Small intestine (tissue), 7 donors: ENCODE data around the gene SPEM1. TPM values are rescaled to one million over a fixed set of nuclear protein-coding genes. Genes with fewer than 3 reads are reported as not detected.

Source experiments
- DNase-seq, 2 donors: peaks; one replicate each; pipeline versions ENCODE4 v3.0.0 to v3.0.0-alpha.2; 2013
- FAIRE-seq: peaks from 2 replicates; lab custom pipeline; 2012; peaks lifted over from hg19 to GRCh38; lab: Jason Lieb, UNC
- H3K27ac ChIP-seq, 3 donors: one replicate each; pipeline ENCODE4 v1.5.1; 2013; ENCODE audit warnings: low read length in 2 of 3, mild to moderate bottlenecking in 2 of 3, control low read depth in 1 of 3, inconsistent platforms in 1 of 3, low read depth in 1 of 3, moderate library complexity in 1 of 3
- H3K27me3 ChIP-seq, 3 donors: one replicate each; pipeline ENCODE4 v1.6.1; 2013; ENCODE audit warnings: low read length in 3 of 3, inconsistent platforms in 1 of 3; ENCODE audit not compliant: control insufficient read depth in 3 of 3, insufficient read depth in 3 of 3
- H3K36me3 ChIP-seq, 3 donors: one replicate each; pipeline ENCODE4 v1.6.1; 2013; ENCODE audit warnings: low read length in 3 of 3, inconsistent platforms in 1 of 3, low read depth in 1 of 3, mild to moderate bottlenecking in 1 of 3, moderate library complexity in 1 of 3; ENCODE audit not compliant: control insufficient read depth in 3 of 3, insufficient read depth in 2 of 3
- H3K4me1 ChIP-seq, 3 donors: one replicate each; pipeline ENCODE4 v1.6.1; 2013; ENCODE audit warnings: low read length in 2 of 3, inconsistent platforms in 1 of 3, low read depth in 1 of 3, mild to moderate bottlenecking in 1 of 3, moderate library complexity in 1 of 3; ENCODE audit not compliant: control insufficient read depth in 3 of 3, insufficient read depth in 2 of 3
- H3K4me3 ChIP-seq, 3 donors: one replicate each; pipeline ENCODE4 v1.5.1; 2013; ENCODE audit warnings: low read length in 3 of 3, control low read depth in 1 of 3, inconsistent platforms in 1 of 3, low read depth in 1 of 3, mild to moderate bottlenecking in 1 of 3, moderate library complexity in 1 of 3
- H3K9me3 ChIP-seq, 2 donors: one replicate each; pipeline ENCODE4 v1.6.1; 2013; ENCODE audit warnings: low read depth in 1 of 2, low read length in 1 of 2; ENCODE audit not compliant: control insufficient read depth in 2 of 2, insufficient read depth in 1 of 2
- WGBS, 3 donors: extraction: QIAGEN DNeasy Blood & Tissue Kit; methylation state at CpG; one replicate each; pipeline ENCODE4 v1.1.7; 2013; 5-methylcytosine and 5-hydroxymethylcytosine counted together
- polyA plus RNA-seq, 4 donors: library from polyadenylated mRNA; stranded (reverse) in 3 of 4; unstranded in 1 of 4; fragments of 200-250 nt in 3 of 4; fragments of 120-200 nt in 1 of 4; gene quantifications; one replicate each; pipeline versions ENCODE4 v1.2.1 to v1.2.3, GENCODE V29; 2013
- donor health status: healthy with polysubstance abuse.
- donor health status: control.
- donor health status: control.
- donor health status: Bipolar disorder and iron deficiency.
- donor health status: healthy.

The SPEM1 gene
- polyA plus RNA-seq, 4 donors, result not detected

GRCh38 chr17:7404737-7405349, 15.3 kb upstream of the SPEM1 start:
- H3K27me3 ChIP-seq, result peaks cover 0 to 46% (median 0%) of the 10 kb centered on the region in 3 donors
- no peaks in the 10 kb centered on the region for H3K9me3 ChIP-seq
- H3K4me1 ChIP-seq, result peaks cover 0 to 20% (median 7%) of the 10 kb centered on the region in 3 donors
- peak overlapping the region; percentile 38 to 62 (median 49) for H3K4me3 ChIP-seq
- peak overlapping the region in 2 of 3 donors; percentile 85 to 95 for H3K27ac ChIP-seq
- FAIRE-seq (no peak), DNase-seq (no peak)
- 0 to 1% (median 1%) methylated on average over 31 to 65 of the region's 65 CpGs for WGBS, 3 donors
- H3K36me3 ChIP-seq, result peaks cover 0 to 6% (median 0%) of the 10 kb centered on the region in 3 donors

GRCh38 chr17:7405350-7406234, 14.5 kb upstream of the SPEM1 start:
- DNase-seq, result peak in 1 of 2 donors; percentile 24

GRCh38 chr17:7406235-7406825, 13.8 kb upstream of the SPEM1 start:
- no peak for DNase-seq
- H3K27ac ChIP-seq, result no peak overlapping the region
- 18 to 42% (median 38%) methylated on average over 12 of the region's 12 CpGs for WGBS, 3 donors
- H3K36me3 ChIP-seq, result peaks cover 0 to 11% (median 0%) of the 10 kb centered on the region in 3 donors
- H3K4me3 ChIP-seq, result peak overlapping the region in 1 of 3 donors; percentile 49
- H3K9me3 ChIP-seq, result no peaks in the 10 kb centered on the region
- peaks cover 0 to 20% (median 7%) of the 10 kb centered on the region in 3 donors for H3K4me1 ChIP-seq
- FAIRE-seq, result no peak
- H3K27me3 ChIP-seq, result peaks cover 0 to 51% (median 0%) of the 10 kb centered on the region in 3 donors

More at GRCh38 chr17:7405350-7406234, 14.5 kb upstream of the SPEM1 start:
- 9 to 21% (median 14%) methylated on average over 24 to 38 of the region's 38 CpGs for WGBS, 3 donors
- peaks cover 0 to 51% (median 0%) of the 10 kb centered on the region in 3 donors for H3K27me3 ChIP-seq
- no peaks in the 10 kb centered on the region for H3K9me3 ChIP-seq
- peaks cover 0 to 11% (median 0%) of the 10 kb centered on the region in 3 donors for H3K36me3 ChIP-seq
- H3K27ac ChIP-seq, result peak overlapping the region in 1 of 3 donors; percentile 63
- FAIRE-seq, result no peak
- peaks cover 0 to 20% (median 7%) of the 10 kb centered on the region in 3 donors for H3K4me1 ChIP-seq
- peak overlapping the region; percentile 38 to 62 (median 49) for H3K4me3 ChIP-seq

GRCh38 chr17:7407082-7407481, 13.0 kb upstream of the SPEM1 start:
- Histone ChIP-seq H3K36me3 (peaks cover 0 to 11% (median 0%) of the 10 kb centered on the region in 3 donors), H3K4me3 (no peak overlapping the region), H3K27me3 (peaks cover 0 to 51% (median 0%) of the 10 kb centered on the region in 3 donors), H3K27ac (no peak overlapping the region), H3K4me1 (peaks cover 0 to 14% (median 7%) of the 10 kb centered on the region in 3 donors), H3K9me3 (no peaks in the 10 kb centered on the region)
- FAIRE-seq (no peak), DNase-seq (no peak)
- WGBS, 3 donors, result 79 to 83% (median 79%) methylated on average over 13 of the region's 13 CpGs

DNA sequence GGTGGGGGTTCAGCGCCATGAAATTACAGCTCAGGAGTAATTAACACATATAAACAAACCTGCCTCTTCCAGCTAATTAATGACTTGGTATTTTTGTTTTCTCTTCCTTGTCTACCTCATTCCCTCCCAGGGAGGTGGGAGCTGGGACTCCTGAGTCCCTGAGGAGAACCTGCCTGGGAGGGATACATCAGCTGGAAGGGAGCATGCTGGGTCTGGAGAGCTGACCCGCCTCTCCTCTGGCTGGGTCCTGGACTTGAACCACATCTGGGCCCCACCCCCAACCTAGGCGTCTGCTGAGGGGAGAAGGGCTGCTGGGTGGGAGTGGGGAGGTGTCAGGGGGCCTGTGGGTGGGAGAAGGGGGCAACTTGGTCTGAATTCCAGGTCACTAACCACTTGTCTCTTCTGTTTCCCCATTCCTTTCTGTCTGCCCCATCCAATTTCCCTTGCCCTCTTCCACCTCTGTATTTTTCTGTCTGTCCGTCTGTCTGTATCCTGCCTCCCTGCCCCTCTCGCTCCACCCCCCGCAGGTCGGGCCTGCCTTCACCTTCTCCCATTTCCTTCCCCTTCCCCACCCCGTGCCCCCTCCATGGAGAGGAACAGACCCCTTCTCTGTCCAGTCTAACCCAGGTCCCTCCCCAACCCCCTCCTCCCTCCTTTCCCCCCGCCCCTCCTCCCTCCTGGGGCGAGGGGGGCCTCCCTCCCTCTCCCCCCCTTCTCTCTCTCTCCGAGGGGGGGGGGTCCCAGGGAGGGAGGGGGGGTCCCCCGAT, 12.5 kb upstream of the SPEM1 start, which contains the start of gene NLGN2:
TSS of gene NLGN2 (plus strand) at position 361 of the 767 bp plus-strand sequence. CDS start 411 bp downstream, outside the sequence.
- Histone ChIP-seq H3K27ac (no peak within 1 kb of the TSS), H3K9me3 (no peaks in the 10 kb centered on the region), H3K4me3 (no peak within 1 kb of the TSS), H3K36me3 (peaks cover 0 to 11% (median 0%) of the 10 kb centered on the region in 3 donors), H3K4me1 (peaks cover 0 to 8% (median 7%) of the 10 kb centered on the region in 3 donors), H3K27me3 (peaks cover 0 to 51% (median 0%) of the 10 kb centered on the region in 3 donors)
- WGBS, 3 donors, result 33 to 40% (median 37%) methylated on average over 10 to 12 of the region's 12 CpGs
- FAIRE-seq, result no peak
- DNase-seq, result no peak

- Histone ChIP-seq H3K4me3 (no peak overlapping the region), H3K27ac (no peak overlapping the region), H3K36me3 (peaks cover 0 to 11% (median 0%) of the 10 kb centered on the region in 3 donors), H3K9me3 (no peaks in the 10 kb centered on the region), H3K4me1 (peaks cover 0 to 4% (median under 1%) of the 10 kb centered on the region in 3 donors), H3K27me3 (peaks cover 0 to 51% (median 0%) of the 10 kb centered on the region in 3 donors)
- WGBS, 3 donors, result 46 to 57% (median 53%) methylated on average over 35 to 58 of the region's 58 CpGs
- DNase-seq, result peak; percentile 12 to 50
- no peak for FAIRE-seq
Observed at GRCh38 chr17:7408252-7408727, 11.8 kb upstream of the SPEM1 start.

- 37 to 81% (median 63%) methylated on average over 6 of the region's 6 CpGs for WGBS, 3 donors
- no peak for FAIRE-seq
- Histone ChIP-seq H3K27me3 (peaks cover 0 to 51% (median 0%) of the 10 kb centered on the region in 3 donors), H3K4me1 (peaks cover 0 to 4% (median 0%) of the 10 kb centered on the region in 3 donors), H3K36me3 (peaks cover 0 to 11% (median 0%) of the 10 kb centered on the region in 3 donors), H3K9me3 (no peaks in the 10 kb centered on the region), H3K4me3 (no peak overlapping the region), H3K27ac (no peak overlapping the region)
- no peak for DNase-seq
Observed at GRCh38 chr17:7408863-7409262, 11.3 kb upstream of the SPEM1 start.
